HG03280 (cell line): Measurements from ENCODE around the gene PHACTR1.
"Not testable (repeated sequence)": the region's sequence is repeated elsewhere in the genome, so short reads cannot be mapped to it uniquely, and the experiment has no call there.

Experiments
- ATAC-seq: cut with Tn5 transposase; IDR thresholded peaks from one replicate; pipeline ENCODE4 v1.9.1; 2021; ENCODE audit warnings: mild to moderate bottlenecking, moderate library complexity; ENCODE audit not compliant: unreplicated experiment

PHACTR1 gene

DNA sequence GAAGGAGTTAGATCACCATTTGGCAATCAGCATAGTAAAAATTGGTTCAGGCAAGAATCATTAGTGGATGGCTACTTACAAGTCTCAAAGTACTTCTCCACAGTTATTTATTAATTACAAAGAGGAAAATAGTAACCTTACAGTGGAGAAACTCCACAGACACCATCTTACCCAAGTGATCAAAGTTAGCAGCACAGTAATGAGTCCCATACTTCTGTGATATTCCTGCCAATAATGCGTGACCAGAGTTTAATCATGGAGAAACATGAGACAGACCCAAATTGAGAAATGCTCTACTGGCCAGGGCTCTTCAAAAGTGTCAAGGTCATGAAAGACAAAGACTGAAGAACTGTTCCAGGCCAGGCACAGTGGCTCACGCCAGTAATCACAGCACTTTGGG, 602.3 kb downstream of the PHACTR1 start:
- no peak for ATAC-seq

DNA sequence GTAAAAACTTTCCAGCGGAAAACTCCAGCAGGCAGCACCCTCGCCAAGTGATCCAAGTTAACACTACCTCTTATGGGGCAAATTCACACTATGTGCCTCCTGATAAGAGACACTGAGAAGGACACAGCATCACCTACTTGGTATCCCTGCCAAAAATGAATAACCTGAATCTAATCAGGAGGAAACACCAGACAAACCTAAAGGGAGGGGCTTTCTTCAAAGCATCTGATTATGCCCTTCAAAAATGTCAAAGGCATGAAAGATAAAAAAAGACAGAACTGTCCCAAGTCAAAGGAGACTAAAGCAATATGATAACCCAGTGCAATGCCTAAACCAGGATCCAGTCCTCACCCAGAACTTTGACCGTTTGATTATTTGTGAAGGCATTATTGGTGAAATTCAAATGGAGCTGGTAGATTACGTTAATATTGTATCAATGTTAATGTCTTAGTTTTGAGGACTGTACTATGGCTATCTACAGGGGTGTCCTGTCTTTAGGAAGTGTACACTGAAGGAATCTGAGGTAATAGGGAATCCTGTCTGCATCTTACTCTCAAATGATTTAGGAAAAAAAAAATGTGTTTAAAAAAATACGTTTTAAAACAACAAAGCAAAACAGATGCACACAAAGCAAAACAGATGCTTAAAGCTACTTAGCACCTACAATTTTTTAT, 603.5 kb downstream of the PHACTR1 start:
- no peak for ATAC-seq

DNA sequence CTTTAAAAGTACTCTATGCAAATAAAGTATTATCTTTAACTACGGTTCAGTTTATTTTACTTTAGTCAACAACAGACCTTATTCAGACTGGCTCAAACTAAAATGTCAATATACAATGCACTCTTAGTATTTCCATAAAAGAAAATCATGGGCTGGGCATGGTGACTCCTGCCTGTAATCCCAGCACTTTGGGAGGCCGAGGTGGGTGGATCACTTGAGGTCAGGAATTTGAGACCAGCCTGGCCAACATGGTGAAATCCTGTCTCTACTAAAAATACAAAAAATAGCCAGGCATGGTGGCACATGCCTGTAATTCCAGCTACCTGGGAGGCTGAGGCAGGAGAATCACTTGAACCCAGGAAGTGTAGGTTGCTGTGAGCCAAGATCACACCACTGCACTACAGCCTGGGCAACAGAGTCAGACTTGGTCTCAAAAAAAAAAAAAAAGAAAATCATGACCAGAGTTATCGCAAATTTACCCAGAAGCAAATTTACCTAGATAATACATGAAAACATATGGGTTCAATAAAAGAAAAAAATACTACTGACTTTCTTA, 609.5 kb downstream of the PHACTR1 start:
- not testable (repeated sequence) for ATAC-seq

DNA sequence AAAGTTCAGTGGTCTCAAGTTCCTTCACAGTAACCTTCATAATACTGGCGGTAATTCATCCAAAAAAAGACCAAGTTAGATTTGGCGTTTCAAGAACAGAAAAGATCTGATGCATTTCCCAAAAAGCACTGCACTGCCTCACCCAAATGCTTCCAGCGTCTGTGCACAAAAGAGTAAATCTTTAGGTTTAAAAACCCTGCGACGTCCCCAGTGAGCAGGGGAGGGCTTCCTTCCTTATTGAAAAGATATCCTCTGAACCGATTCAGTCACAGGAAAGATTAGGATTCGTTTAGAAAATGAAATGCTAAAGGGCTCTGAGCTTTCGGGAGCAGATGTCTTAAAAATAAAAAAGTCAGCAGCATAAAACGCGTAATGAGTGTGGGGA, 611.1 kb downstream of the PHACTR1 start:
- ATAC-seq = no peak

DNA sequence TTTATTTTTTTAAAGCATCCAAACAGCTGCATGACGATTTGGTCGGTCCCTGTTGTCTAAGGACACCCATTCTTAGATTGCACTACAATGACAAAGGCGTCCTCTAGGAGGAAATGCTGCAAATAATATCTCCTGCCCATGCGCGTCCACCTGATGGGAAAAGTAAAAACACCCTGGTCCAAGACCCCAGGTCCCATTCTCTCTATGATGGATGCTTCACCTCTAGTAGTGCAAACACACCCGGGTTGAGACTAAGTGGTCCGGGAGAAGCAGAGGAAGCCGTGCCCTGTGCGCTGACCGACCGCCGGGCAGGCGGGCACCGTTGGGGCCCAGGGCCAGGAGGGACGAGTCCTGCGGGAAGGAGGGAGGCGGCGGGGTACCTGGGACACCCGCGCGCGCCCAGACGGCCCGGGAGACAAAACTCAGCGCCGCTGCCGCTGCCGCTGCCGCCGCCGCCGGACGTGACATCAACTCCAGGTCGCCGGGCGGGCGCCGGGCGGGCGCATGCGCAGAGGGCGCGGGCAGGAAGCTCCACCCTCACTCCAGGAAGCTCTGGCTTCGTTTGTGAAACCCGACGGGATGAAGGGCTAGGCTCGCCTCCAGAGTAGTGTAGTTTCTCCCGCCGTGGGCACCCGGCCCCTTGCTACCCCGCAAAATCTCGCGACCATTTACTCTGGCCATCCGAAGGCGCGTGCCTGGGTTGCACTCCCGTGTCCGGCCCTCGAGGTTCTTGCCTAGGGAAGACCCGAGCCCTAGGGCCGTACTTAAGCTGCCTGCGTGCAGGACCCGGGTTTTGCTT, 611.7 kb downstream of the PHACTR1 start, which contains the start of gene TBC1D7:
Gene TBC1D7, minus strand, starts transcription at position 462 of the 799 bp plus-strand sequence. CDS start 1,639 bp downstream, outside the sequence.
- ATAC-seq = peak; percentile 91

DNA sequence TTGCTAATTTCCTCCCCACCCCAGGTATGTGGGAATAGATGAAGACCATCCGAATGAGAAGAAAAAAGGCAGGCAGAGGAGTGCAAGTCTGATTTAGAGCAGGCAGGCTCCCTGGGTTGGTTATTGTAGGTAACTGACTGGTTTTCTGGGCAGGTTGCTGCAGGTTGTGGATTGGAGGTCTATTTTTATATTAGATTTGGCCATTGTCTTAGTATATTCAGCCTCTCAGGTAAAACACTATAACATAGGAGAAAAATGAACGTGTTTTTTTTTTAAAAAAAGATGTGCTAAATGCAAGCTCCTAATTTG, 612.3 kb downstream of the PHACTR1 start:
- ATAC-seq = no peak

DNA sequence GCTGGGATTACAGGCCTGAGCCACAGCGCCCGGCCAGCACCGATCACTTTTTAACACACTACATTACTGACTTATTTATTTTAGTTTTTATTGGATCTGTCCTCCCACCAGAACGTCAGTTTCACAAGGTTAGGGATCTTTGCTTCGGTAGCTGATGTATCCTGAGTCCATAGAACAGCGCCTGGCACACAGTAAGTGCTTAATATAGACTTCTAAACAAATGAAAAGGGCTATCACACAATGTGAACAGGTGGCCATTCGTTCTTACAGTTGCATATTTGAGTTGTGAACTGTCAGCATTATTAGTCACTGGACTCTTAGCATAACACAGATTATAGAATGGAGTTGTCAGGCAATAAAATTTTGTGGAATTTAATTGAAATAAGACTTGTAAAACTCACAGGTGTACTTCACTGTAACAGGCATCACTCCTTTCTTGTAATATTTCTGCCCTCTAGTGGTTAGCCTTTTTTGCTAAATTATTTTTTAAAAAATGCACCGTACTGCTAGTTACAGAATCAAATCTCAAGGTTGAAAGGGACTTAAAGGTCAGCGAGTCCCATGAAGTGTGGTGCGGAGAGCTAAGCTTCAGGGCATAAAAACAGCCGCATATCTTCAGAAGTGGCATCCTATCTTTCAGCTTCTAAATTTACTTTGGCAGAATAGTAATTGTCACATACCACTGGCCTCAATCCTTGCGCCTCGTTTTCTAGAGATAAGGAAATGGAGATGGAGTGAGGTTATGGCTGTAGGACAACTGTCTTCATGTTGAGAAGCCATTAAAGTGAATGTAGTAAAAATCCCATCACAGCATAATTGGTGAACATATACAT, 615.2 kb downstream of the PHACTR1 start:
- no peak for ATAC-seq

DNA sequence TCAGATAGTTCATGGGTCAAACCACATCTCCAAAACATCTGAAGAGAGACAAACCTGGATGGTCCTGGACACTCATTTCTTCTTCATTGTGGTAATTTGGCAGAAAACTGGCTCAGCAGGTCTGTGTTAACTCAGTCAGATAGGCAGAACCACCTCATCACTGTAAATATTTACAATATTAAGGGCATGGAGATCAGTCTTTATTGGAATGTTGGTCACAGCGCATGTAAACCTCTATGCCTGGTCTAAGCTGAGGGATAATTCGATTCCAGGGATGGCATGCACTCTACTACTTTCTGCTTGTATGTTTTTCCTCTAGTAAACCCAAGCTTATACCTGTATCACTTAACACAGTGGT, 615.8 kb downstream of the PHACTR1 start:
- ATAC-seq = no peak

DNA sequence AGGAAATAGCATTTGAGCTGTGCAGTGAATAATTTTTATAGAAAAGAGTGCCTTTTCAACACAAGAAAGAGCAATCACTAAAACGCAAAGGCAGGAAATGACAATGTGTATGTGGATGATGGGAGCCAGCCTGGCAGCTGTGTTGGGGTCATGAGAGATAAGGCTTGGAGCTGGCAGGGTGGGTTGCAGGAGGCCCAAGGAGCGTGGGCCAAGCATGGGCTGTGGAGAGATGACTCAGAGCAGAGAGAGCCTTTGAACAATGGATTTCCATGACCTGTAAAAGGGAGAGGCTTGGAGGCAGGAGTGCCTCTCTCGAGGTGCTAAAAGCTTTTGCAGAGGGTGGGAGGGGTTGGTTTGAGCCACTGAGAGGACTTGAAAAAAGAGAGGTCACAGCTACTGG, 618.4 kb downstream of the PHACTR1 start:
- no peak for ATAC-seq

DNA sequence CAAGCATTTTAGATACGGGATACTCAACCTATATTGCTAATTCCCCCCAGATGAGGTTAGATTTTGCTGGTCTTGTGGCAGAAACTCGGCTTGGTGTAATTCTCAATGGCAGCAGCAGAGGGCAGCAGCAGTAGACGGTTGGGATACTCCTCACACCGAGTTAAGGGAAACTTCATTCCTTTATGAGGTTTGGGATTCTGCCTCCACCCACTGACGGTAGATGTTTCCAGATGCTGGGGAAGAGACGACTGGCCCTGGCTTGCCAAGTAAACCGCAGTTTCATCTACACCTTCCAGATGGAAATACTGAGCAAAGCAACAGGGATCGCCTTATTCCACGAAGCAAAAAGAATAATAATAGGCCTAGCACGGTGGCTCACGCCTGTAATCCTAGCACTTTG, 620.0 kb downstream of the PHACTR1 start:
- no peak for ATAC-seq

DNA sequence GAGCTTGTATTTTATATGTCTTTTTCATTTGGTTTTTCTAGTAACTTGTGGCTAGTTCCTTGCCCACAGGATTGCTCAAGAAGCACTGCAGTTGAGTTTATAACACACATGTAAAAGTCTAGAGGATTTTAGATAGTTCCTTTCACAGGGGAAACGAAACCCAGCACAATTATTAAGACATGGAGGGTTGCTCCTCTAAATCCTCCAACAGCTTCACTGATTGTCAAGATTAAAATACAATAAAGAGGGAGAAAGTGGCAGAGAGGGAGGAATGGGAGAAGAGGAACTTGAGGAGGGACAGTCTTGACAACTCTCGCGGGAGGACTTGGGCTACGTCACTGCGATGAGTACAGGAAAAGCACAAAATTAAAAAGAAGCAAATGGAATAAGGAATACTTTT, 621.5 kb downstream of the PHACTR1 start:
- no peak for ATAC-seq
